K562 (cell line): Measurements from ENCODE around the gene RESP18. TPM values are rescaled to one million over a fixed set of nuclear protein-coding genes. Genes with fewer than 3 reads are reported as not detected.

Experiments
- ATAC-seq: fragments of 200-7000 bp; cut with Tn5 transposase; 3 replicates; pipeline ENCODE4 v1.9.1; 2020; ENCODE audit warnings: moderate library complexity
- BruUV-seq: library from RNA; stranded (reverse); fragments of 400-500 nt; replicated peaks from 2 replicates; lab custom pipeline; 2021; lab: Mats Ljungman, UMichigan
- CTCF ChIA-PET: fragments of 300-600 bp; formaldehyde crosslinking; extraction: SDS; loops from one replicate; lab custom pipeline; 2021; ENCODE audit warnings: low intra/inter-chr PET ratio; lab: Yijun Ruan, JAX
- POLR2A ChIA-PET: fragments of 300-600, 350-650 bp; sonication (Branson Sonifier 250); formaldehyde crosslinking; extraction: SDS; loops from one replicate; lab custom pipeline; 2021; ENCODE audit warnings: antibody characterized with exemption, inconsistent platforms; lab: Yijun Ruan, JAX
- DNase-seq, 4 experiments: peaks; one replicate each; pipeline versions ENCODE4 v3.0.0 to v3.0.0-alpha.2; 2011 to 2018; ENCODE audit warnings: low spot score in 3 of 4, mixed read lengths in 3 of 4; ENCODE audit errors: extremely low read depth in 1 of 4
- FAIRE-seq: peaks from 2 replicates; lab custom pipeline; 2011; peaks lifted over from hg19 to GRCh38; lab: Jason Lieb, UNC
- H2AFZ ChIP-seq: 2 replicates; pipeline ENCODE4 v1.6.0; 2011; ENCODE audit warnings: low read depth, low read length, control low read depth, inconsistent platforms
- H3K27ac ChIP-seq: fragments of 200-600 bp; 3 replicates; pipeline ENCODE4 v1.8.0; 2011; ENCODE audit warnings: low read depth, mild to moderate bottlenecking, control low read depth, inconsistent platforms, low read length, moderate library complexity, mixed read lengths; ENCODE audit errors: extremely low read depth
- H3K27me3 ChIP-seq, 2 experiments: fragments of 300-600 bp in 1 of 2; 2 replicates in 1 of 2; 3 replicates in 1 of 2; pipeline versions ENCODE4 v1.6.0 to v1.8.0; 2011; ENCODE audit warnings: inconsistent platforms in 2 of 2, low read length in 2 of 2, mild to moderate bottlenecking in 1 of 2, mixed read lengths in 1 of 2, moderate library complexity in 1 of 2; ENCODE audit not compliant: control insufficient read depth in 2 of 2, insufficient read depth in 2 of 2
- H3K36me3 ChIP-seq: fragments of 300-600 bp; 3 replicates; pipeline ENCODE4 v1.8.0; 2011; ENCODE audit warnings: mild to moderate bottlenecking, low read length, inconsistent platforms; ENCODE audit not compliant: control insufficient read depth, insufficient read depth
- H3K4me1 ChIP-seq, 2 experiments: fragments of 200-600 bp in 1 of 2; replicated peaks in 1 of 2; 2 replicates in 1 of 2; 3 replicates in 1 of 2; pipeline versions ENCODE4 v1.5.1 to v1.8.0; 2011; ENCODE audit warnings: inconsistent platforms in 2 of 2, low read length in 2 of 2, mild to moderate bottlenecking in 1 of 2, mixed read lengths in 1 of 2, moderate library complexity in 1 of 2; ENCODE audit not compliant: control insufficient read depth in 2 of 2, insufficient read depth in 2 of 2
- H3K4me2 ChIP-seq: 2 replicates; pipeline ENCODE4 v1.6.1; 2011; ENCODE audit warnings: low read length, control low read depth, inconsistent platforms, mixed read lengths; ENCODE audit not compliant: insufficient read depth
- H3K4me3 ChIP-seq: fragments of 200-600 bp; sonication (generic), shearing (Covaris generic); 2 replicates; pipeline ENCODE4 v1.5.1; 2016; ENCODE audit warnings: control low read depth, inconsistent platforms
- H3K79me2 ChIP-seq: fragments of 200-600 bp; 3 replicates; pipeline ENCODE4 v1.8.0; 2011; ENCODE audit warnings: low read length, inconsistent platforms; ENCODE audit not compliant: control insufficient read depth, insufficient read depth
- H3K9ac ChIP-seq, 2 experiments: 2 replicates each; pipeline versions ENCODE4 v1.6.0 to v1.6.1; 2011; ENCODE audit warnings: low read depth in 2 of 2, low read length in 2 of 2, control low read depth in 1 of 2, inconsistent platforms in 1 of 2, mild to moderate bottlenecking in 1 of 2, mixed read lengths in 1 of 2; ENCODE audit not compliant: insufficient read depth in 1 of 2
- H3K9me1 ChIP-seq: one replicate; pipeline ENCODE4 v1.6.0; 2011; ENCODE audit warnings: inconsistent platforms, mild to moderate bottlenecking, low read length, moderate library complexity; ENCODE audit not compliant: control insufficient read depth, insufficient read depth
- H3K9me3 ChIP-seq: replicated peaks from 2 replicates; pipeline ENCODE4 v1.5.1; 2011; ENCODE audit warnings: low read depth, low read length, inconsistent platforms; ENCODE audit not compliant: control insufficient read depth, insufficient read depth
- H4K20me1 ChIP-seq: replicated peaks from 2 replicates; pipeline ENCODE4 v1.6.1; 2011; ENCODE audit warnings: low read length, inconsistent platforms, mixed read lengths; ENCODE audit not compliant: control insufficient read depth, insufficient read depth
- CEBPZ ChIP-seq: fragments of 150-350 bp; IDR thresholded peaks from 2 replicates; pipeline ENCODE4 v1.6.1; 2014; ENCODE audit warnings: low read depth, mild to moderate bottlenecking, low read length, borderline replicate concordance
- CLOCK ChIP-seq: fragments of 250-450 bp; sonication (Bioruptor Pico); IDR thresholded peaks from 2 replicates; pipeline ENCODE4 v1.4.0; 2020; ENCODE audit warnings: mild to moderate bottlenecking, moderate library complexity, borderline replicate concordance
- GTF2F1 ChIP-seq: IDR thresholded peaks from 2 replicates; pipeline ENCODE4 v1.6.1; 2011; ENCODE audit warnings: low read depth, low read length, improper control_type of control experiment
- HDAC6 ChIP-seq: IDR thresholded peaks from 2 replicates; pipeline ENCODE4 v1.6.1; 2012; ENCODE audit warnings: low read depth, mild to moderate bottlenecking, control low read depth, inconsistent platforms, low read length, moderate library complexity
- PRDM10 ChIP-seq: fragments of 450-650 bp; IDR thresholded peaks from 2 replicates; pipeline ENCODE4 v1.6.1; 2018; ENCODE audit not compliant: partially characterized antibody
- RCOR1 ChIP-seq, 2 experiments: IDR thresholded peaks; 2 replicates each; pipeline ENCODE4 v1.6.1; 2012; ENCODE audit warnings: low read depth in 2 of 2, low read length in 2 of 2, borderline replicate concordance in 1 of 2, improper control_type of control experiment in 1 of 2
- THRAP3 ChIP-seq: fragments of 450-650 bp; IDR thresholded peaks from 2 replicates; pipeline ENCODE4 v1.6.1; 2016; ENCODE audit warnings: mild to moderate bottlenecking, inconsistent platforms, borderline replicate concordance
- ZBTB7A ChIP-seq: IDR thresholded peaks from 2 replicates; pipeline ENCODE4 v1.6.1; 2011; ENCODE audit warnings: low read depth, mild to moderate bottlenecking, low read length, moderate library complexity, borderline replicate concordance; ENCODE audit not compliant: control insufficient read depth
- ZEB2 ChIP-seq: fragments of 450-650 bp; IDR thresholded peaks from 2 replicates; pipeline ENCODE4 v1.6.1; 2016
- ZNF445 ChIP-seq: fragments of 250-450 bp; sonication (Bioruptor Pico); IDR thresholded peaks from 2 replicates; pipeline ENCODE4 v1.4.0; 2020; ENCODE audit warnings: low read depth, mild to moderate bottlenecking, moderate library complexity
- WGBS: fragments of 100-300 bp; shearing (Covaris generic); methylation state at CpG from one replicate; pipeline ENCODE4 v1.1.6; 2016; ENCODE audit warnings: low coverage, mixed read lengths; ENCODE audit not compliant: insufficient coverage; ENCODE audit errors: missing lambda C conversion rate; 5-methylcytosine and 5-hydroxymethylcytosine counted together
- in situ Hi-C: fragments of 300-500 bp; cut with MboI; formaldehyde crosslinking; loops from 4 replicates; pipeline ENCODE4 v1.15.0; 2018; ENCODE audit warnings: inconsistent platforms, mixed read lengths
- intact Hi-C: fragments of 100-400 bp; cut with micrococcal nuclease; formaldehyde crosslinking; loops from 2 replicates; pipeline ENCODE4 v1.14.2; 2022
- polyA plus RNA-seq, 8 experiments: library from polyadenylated mRNA; depleted of rRNA in 4 of 8; stranded (reverse) in 5 of 8; unstranded in 3 of 8; fragments of >200 nt; fragmentation: Nextera tagmentation in 2 of 8; fragmentation: Illumina TruSeq in 1 of 8; extraction: Ambion mirVana in 2 of 8; extraction: Trizol in 1 of 8; gene quantifications; 2 replicates each; pipeline versions ENCODE4 v1.2.1 to v1.2.3, GENCODE V29; 2011 to 2014; ENCODE audit warnings: inconsistent platforms in 1 of 8, missing spikeins in 1 of 8
- total RNA-seq, 7 experiments: library from RNA; depleted of rRNA in 6 of 7; stranded (reverse); fragments of >200 nt in 6 of 7; fragmentation: Illumina TruSeq in 2 of 7; extraction: Trizol in 2 of 7; gene quantifications; 2 replicates each; pipeline versions ENCODE4 v1.2.1 to v1.2.3, GENCODE V29; 2011 to 2021; ENCODE audit warnings: low replicate concordance in 1 of 7

Gene RESP18
- total and polyA plus RNA-seq, 9 of the 15 experiments (the other 6 are each of a cell fraction or from before 2014, with no cell fraction given): not detected

- ChIA-PET POLR2A (interaction anchor here (1.4 kb wide), 1 partner anchor 10 kb away, joined by 5 read pairs; no protein-coding TSS in a partner anchor), CTCF (no interaction called here)
- H3K36me3 ChIP-seq: no peaks in the 10 kb centered on the region
- H3K4me3 ChIP-seq: no peak overlapping the region
- in situ Hi-C loops (no loop called here), intact Hi-C loops (no loop called here)
- H3K27ac ChIP-seq: no peak overlapping the region
- H3K4me2 ChIP-seq: no peak overlapping the region
- no peaks in the 10 kb centered on the region for H3K79me2 ChIP-seq
- BruUV-seq: no TSS peak
- H3K9me3 ChIP-seq: no peaks in the 10 kb centered on the region
- 81% methylated on average over 7 of the region's 16 CpGs for WGBS
- no peaks in the 10 kb centered on the region for H3K27me3 ChIP-seq
- no peak overlapping the region for H2AFZ ChIP-seq
- FAIRE-seq (no peak), ATAC-seq (no peak), DNase-seq (no peak)
- H3K9me1 ChIP-seq: peaks cover 5% of the 10 kb centered on the region
- H4K20me1 ChIP-seq: no peaks in the 10 kb centered on the region
- peak overlapping the region in 1 of 2 experiments; percentile 65; a peak in 2 of 4 replicates for H3K9ac ChIP-seq
- TF ChIP-seq CEBPZ: no peak
- TF ChIP-seq GTF2F1: no peak
- TF ChIP-seq ZBTB7A: no peak
- TF ChIP-seq PRDM10: no peak
- TF ChIP-seq HDAC6: no peak
- TF ChIP-seq ZEB2: no peak
- TF ChIP-seq RCOR1 (IDR thresholded peaks at IDR 0.05; ENCODE audit: borderline replicate concordance in 1 of 2, low read depth in 2 of 2, low read length in 2 of 2): no peak
- TF ChIP-seq ZNF445 (CRISPR knock-in tag): no peak
- TF ChIP-seq THRAP3: no peak
- no peak for TF ChIP-seq CLOCK (CRISPR knock-in tag)
- H3K4me1 ChIP-seq: peaks cover 54 to 77% of the 10 kb centered on the region in 2 experiments
Measured at GRCh38 chr2:219284501-219285372, 47.8 kb downstream of the RESP18 start.
